DMS153 treated with DMSO at 0.1 percent for 48 hours (cell line): ENCODE measurements around the gene STK39.

Experiments used
- DNase-seq: peaks from one replicate; lab custom pipeline; 2025; ENCODE audit not compliant: unreplicated experiment; lab: John Stamatoyannopoulos, UW

Gene STK39

GRCh38 chr2:168021800-168022587 lies 225.4 kb downstream of the STK39 start:
- no peak for DNase-seq

GRCh38 chr2:168015274-168015953 lies 232.0 kb downstream of the STK39 start:
- DNase-seq, result no peak

- DNase-seq, result no peak
These were observed 237.5 kb downstream of the STK39 start for GRCh38 chr2:168009900-168010299.

GRCh38 chr2:168008646-168009195 lies 238.7 kb downstream of the STK39 start:
- no peak for DNase-seq

- no peak for DNase-seq
These were observed 240.9 kb downstream of the STK39 start for GRCh38 chr2:168006498-168006897.

GRCh38 chr2:168005586-168005985 lies 241.8 kb downstream of the STK39 start:
- DNase-seq, result no peak

GRCh38 chr2:168003876-168004275 lies 243.5 kb downstream of the STK39 start:
- no peak for DNase-seq

- DNase-seq, result no peak
These were observed 245.3 kb downstream of the STK39 start for GRCh38 chr2:168002021-168002553.

- DNase-seq, result no peak
These were observed 255.1 kb downstream of the STK39 start for GRCh38 chr2:167992278-167992677.

- no peak for DNase-seq
These were observed 257.3 kb downstream of the STK39 start for GRCh38 chr2:167990062-167990461.

- no peak for DNase-seq
These were observed 259.1 kb downstream of the STK39 start for GRCh38 chr2:167988296-167988695.

- no peak for DNase-seq
These were observed 259.8 kb downstream of the STK39 start for GRCh38 chr2:167987558-167987957.

- no peak for DNase-seq
These were observed 260.4 kb downstream of the STK39 start for GRCh38 chr2:167987026-167987425.

GRCh38 chr2:167986223-167986622 lies 261.2 kb downstream of the STK39 start:
- DNase-seq, result no peak

GRCh38 chr2:167981945-167982344 lies 265.4 kb downstream of the STK39 start:
- DNase-seq, result no peak

- no peak for DNase-seq
These were observed 267.0 kb downstream of the STK39 start for GRCh38 chr2:167980439-167980838.

- DNase-seq, result no peak
These were observed 274.6 kb downstream of the STK39 start for GRCh38 chr2:167972746-167973145.

- DNase-seq, result no peak
These were observed 275.4 kb downstream of the STK39 start for GRCh38 chr2:167972020-167972419.

- DNase-seq, result no peak
These were observed 280.2 kb downstream of the STK39 start for GRCh38 chr2:167966937-167967913.

GRCh38 chr2:167965907-167966761 lies 281.3 kb downstream of the STK39 start:
- DNase-seq, result no peak
